ENCODE data around the gene FGGY.

Gene FGGY

DNA sequence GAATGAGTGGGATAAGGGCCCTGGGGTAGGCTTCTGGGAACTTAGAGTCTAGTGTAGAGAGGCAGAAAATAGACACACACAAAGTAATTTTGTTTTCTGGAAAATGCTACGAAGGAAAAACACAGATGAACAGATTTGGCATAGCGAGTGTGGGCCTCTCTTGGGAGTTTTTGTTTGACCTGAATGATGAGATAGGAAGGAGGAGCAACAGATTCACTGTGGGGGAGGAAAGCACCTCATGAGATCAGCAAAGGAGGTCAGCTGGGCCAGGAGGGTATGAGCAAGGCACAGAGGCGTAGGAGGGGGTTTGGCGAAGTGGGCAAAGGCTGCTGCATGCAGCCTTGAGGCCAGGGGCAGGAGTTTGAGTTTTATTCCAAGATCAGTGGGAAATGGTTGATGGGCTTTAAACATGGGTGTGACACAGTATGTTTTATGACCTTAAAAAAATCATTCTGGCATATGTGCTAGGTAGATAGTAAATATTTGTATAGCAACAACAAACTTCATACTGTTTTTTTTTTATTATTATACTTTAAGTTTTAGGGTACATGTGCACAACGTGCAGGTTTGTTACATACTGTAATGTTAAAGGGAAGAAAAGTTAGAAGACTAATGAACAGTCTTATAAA is 57.9 kb downstream of the FGGY start:
- Histone ChIP-seq H3K36me3 (ENCODE audit: insufficient read depth, low read length) (no peaks in the 10 kb centered on the region), H3K27ac (ENCODE audit: low read depth, low read length) (no peak overlapping the region), H3K27me3 (ENCODE audit: control insufficient read depth in 1 of 2, insufficient read depth in 2 of 2, low read length in 2 of 2) (no peaks in the 10 kb centered on the region), H3K9ac (ENCODE audit: low read length) (no peak overlapping the region), H3K9me3 (ENCODE audit: low read length) (no peaks in the 10 kb centered on the region), H3K4me1 (ENCODE audit: insufficient read depth, low read length) (peaks cover 46% of the 10 kb centered on the region), H3K4me3 (ENCODE audit: low read depth in 1 of 2, low read length in 2 of 2) (no peak overlapping the region)

DNA sequence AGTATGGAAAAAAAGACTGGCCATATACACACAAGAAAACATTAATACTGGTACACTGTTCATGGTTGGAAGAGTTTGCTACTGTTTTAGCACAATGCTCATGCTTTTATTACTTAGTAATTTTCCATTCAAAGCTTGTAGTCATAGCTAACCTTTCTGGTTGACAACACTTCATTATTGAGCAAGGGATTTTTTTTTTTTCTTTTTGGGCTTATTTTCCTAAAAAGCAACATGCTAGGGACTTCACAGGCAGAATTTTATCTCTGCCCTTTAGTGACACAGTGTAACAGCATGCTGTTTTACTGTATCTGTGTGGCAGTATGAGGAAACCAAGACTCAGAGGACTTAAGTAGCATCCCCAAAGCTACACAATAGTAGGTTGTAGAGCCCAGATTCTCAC is 58.5 kb downstream of the FGGY start:
- H3K9me3 ChIP-seq (ENCODE audit: low read length), result no peaks in the 10 kb centered on the region
- no peak overlapping the region for H3K4me3 ChIP-seq (ENCODE audit: low read depth in 1 of 2, low read length in 2 of 2)
- no peaks in the 10 kb centered on the region for H3K27me3 ChIP-seq (ENCODE audit: control insufficient read depth in 1 of 2, insufficient read depth in 2 of 2, low read length in 2 of 2)
- no peak overlapping the region for H3K27ac ChIP-seq (ENCODE audit: low read depth, low read length)
- no peaks in the 10 kb centered on the region for H3K36me3 ChIP-seq (ENCODE audit: insufficient read depth, low read length)
- H3K9ac ChIP-seq (ENCODE audit: low read length), result no peak overlapping the region
- peaks cover 46% of the 10 kb centered on the region for H3K4me1 ChIP-seq (ENCODE audit: insufficient read depth, low read length)

DNA sequence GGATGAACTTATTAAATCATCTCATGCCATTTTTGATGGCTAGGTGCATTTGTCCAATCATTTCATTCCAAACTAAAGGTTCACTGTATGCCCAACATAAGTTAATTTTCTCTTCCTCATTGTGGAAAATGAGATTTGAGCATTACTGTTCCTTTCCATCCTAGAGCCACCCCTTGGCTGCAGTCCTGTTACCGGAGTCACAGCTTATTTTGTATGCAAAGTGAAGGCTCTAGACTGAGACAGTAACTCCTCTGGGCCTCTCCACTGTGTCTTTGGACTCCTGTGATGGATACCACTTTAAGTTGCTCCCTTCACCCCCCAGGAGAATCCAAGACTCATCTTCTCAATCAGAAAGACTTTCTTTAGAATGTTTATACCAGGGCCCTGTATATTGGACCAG is 59.7 kb downstream of the FGGY start:
- Histone ChIP-seq H3K27me3 (ENCODE audit: control insufficient read depth in 1 of 2, insufficient read depth in 2 of 2, low read length in 2 of 2) (no peaks in the 10 kb centered on the region), H3K27ac (ENCODE audit: low read depth, low read length) (no peak overlapping the region), H3K4me3 (ENCODE audit: low read depth in 1 of 2, low read length in 2 of 2) (no peak overlapping the region), H3K36me3 (ENCODE audit: insufficient read depth, low read length) (no peaks in the 10 kb centered on the region), H3K9me3 (ENCODE audit: low read length) (no peaks in the 10 kb centered on the region), H3K9ac (ENCODE audit: low read length) (no peak overlapping the region), H3K4me1 (ENCODE audit: insufficient read depth, low read length) (peaks cover 46% of the 10 kb centered on the region)

DNA sequence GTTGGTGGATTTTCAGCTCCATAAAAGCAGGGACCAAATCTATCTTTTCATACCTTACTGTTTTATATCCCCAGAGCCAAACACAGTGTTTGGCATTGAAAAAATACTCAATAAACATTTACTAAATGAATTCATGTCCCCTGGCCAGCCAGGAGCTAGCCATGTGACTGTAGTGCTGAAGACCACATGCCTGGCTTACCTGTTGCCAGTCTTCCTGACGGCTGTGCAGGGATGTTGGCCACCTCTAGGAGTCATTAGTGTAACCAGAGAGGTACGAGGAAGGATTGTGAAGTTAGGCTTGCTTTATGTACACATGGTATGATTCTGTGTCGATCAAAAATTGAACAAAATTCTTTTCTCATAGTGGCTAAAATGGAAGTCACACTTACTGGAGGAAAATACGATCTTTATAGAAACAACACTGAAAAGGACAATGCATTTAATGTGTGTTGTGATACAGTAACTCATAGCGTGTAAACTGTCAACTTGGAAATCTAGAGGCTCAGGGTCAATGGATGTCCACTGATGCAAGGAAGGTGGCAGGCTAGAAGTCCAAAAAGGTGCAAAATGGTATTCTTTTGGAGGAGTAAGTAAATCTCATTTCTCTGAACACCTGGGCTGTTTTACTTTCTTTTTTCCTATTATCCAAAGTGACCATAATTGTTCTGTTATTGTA is 60.9 kb downstream of the FGGY start:
- Histone ChIP-seq H3K9ac (ENCODE audit: low read length) (no peak overlapping the region), H3K36me3 (ENCODE audit: insufficient read depth, low read length) (no peaks in the 10 kb centered on the region), H3K27me3 (ENCODE audit: control insufficient read depth in 1 of 2, insufficient read depth in 2 of 2, low read length in 2 of 2) (no peaks in the 10 kb centered on the region), H3K4me1 (ENCODE audit: insufficient read depth, low read length) (peaks cover 46% of the 10 kb centered on the region), H3K9me3 (ENCODE audit: low read length) (no peaks in the 10 kb centered on the region), H3K27ac (ENCODE audit: low read depth, low read length) (no peak overlapping the region), H3K4me3 (ENCODE audit: low read depth in 1 of 2, low read length in 2 of 2) (no peak overlapping the region)

DNA sequence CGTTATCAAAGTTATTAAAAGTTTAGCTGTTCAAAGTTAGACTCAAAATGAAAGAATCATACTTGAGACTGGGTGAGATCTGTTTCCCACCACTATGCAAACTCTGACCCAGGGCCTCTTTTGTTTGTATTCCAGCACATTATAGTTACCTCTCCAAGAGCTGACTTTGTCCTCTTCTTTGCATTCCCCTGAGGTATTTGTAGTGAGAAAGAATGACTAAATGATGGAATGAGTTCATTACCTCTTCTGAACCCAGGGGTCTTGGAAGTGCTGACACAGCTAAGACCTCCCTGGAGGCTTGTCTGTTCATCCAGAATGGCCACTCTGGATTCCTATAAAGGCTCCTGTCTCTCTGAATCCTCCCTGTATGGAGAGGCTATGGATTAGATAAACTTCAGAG is 62.4 kb downstream of the FGGY start:
- H3K27ac ChIP-seq (ENCODE audit: low read depth, low read length), result no peak overlapping the region
- no peak overlapping the region for H3K4me3 ChIP-seq (ENCODE audit: low read depth in 1 of 2, low read length in 2 of 2)
- no peaks in the 10 kb centered on the region for H3K9me3 ChIP-seq (ENCODE audit: low read length)
- H3K27me3 ChIP-seq (ENCODE audit: control insufficient read depth in 1 of 2, insufficient read depth in 2 of 2, low read length in 2 of 2), result no peaks in the 10 kb centered on the region
- H3K9ac ChIP-seq (ENCODE audit: low read length), result no peak overlapping the region
- no peaks in the 10 kb centered on the region for H3K36me3 ChIP-seq (ENCODE audit: insufficient read depth, low read length)
- peaks cover 33% of the 10 kb centered on the region for H3K4me1 ChIP-seq (ENCODE audit: insufficient read depth, low read length)

DNA sequence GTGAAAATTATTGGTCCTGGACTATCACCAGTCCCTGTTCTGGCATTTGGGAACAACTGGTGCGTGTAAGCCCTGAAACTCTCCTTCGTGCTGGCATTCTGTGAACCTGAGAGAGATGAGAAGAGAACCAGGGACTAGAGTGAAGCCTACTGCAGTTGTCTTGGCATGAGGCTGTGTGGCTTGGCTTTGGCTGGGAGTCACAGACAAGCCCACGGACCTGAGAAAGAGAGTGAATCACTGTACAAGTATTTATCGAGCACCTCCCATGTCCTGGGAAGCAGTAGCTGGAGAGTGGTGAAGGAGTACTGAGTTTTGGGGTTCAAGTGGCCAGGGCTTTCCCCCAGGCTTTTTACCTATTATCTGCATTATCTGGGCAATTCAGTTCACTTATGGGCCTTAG is 63.3 kb downstream of the FGGY start:
- Histone ChIP-seq H3K9me3 (ENCODE audit: low read length) (no peaks in the 10 kb centered on the region), H3K4me3 (ENCODE audit: low read depth in 1 of 2, low read length in 2 of 2) (no peak overlapping the region), H3K27me3 (ENCODE audit: control insufficient read depth in 1 of 2, insufficient read depth in 2 of 2, low read length in 2 of 2) (no peaks in the 10 kb centered on the region), H3K27ac (ENCODE audit: low read depth, low read length) (no peak overlapping the region), H3K36me3 (ENCODE audit: insufficient read depth, low read length) (no peaks in the 10 kb centered on the region), H3K9ac (ENCODE audit: low read length) (no peak overlapping the region), H3K4me1 (ENCODE audit: insufficient read depth, low read length) (peaks cover 32% of the 10 kb centered on the region)

DNA sequence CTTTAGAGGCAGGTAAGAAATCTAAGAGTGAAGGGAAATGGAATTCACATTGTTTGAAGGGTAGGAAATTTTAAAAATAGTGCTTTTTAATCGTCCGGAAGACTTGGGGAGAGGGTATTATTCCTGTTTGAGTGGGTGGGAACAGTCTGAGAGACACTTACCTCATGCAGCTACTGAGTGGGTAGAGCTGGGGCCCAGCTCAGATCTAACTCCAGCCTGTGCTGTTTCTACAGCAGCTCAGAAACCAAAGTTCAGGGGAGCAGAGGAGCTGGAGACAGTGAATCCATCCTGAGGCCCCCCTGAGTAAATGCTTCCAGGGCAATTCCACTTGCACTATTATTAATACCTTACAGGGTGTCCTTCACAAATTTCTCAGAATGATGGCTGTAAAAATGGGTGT is 63.8 kb downstream of the FGGY start:
- H3K4me3 ChIP-seq (ENCODE audit: low read depth in 1 of 2, low read length in 2 of 2), result no peak overlapping the region
- no peaks in the 10 kb centered on the region for H3K9me3 ChIP-seq (ENCODE audit: low read length)
- H3K9ac ChIP-seq (ENCODE audit: low read length), result no peak overlapping the region
- H3K36me3 ChIP-seq (ENCODE audit: insufficient read depth, low read length), result no peaks in the 10 kb centered on the region
- H3K27me3 ChIP-seq (ENCODE audit: control insufficient read depth in 1 of 2, insufficient read depth in 2 of 2, low read length in 2 of 2), result no peaks in the 10 kb centered on the region
- H3K27ac ChIP-seq (ENCODE audit: low read depth, low read length), result no peak overlapping the region
- H3K4me1 ChIP-seq (ENCODE audit: insufficient read depth, low read length), result peaks cover 28% of the 10 kb centered on the region

DNA sequence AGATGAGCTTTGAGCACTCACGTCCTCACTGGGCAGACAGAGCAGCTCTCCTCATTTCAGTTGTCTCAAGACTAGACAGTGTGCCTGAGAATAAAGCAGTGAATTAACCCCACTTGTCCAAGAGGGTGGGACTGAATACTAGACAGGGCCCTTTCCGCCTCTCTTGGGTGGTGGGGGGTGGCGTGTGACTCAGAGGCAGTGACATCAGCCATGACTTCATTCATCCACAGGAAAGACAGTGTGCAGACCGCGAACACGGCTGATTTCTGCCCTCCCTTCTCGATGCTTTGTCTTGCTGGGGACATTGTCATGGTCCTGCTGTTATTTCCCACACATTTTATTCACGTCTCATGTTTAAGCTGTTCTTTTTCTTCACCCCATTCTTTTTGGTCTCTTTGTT is 64.9 kb downstream of the FGGY start:
- Histone ChIP-seq H3K27me3 (ENCODE audit: control insufficient read depth in 1 of 2, insufficient read depth in 2 of 2, low read length in 2 of 2) (no peaks in the 10 kb centered on the region), H3K4me1 (ENCODE audit: insufficient read depth, low read length) (peaks cover 21% of the 10 kb centered on the region), H3K9ac (ENCODE audit: low read length) (no peak overlapping the region), H3K9me3 (ENCODE audit: low read length) (no peaks in the 10 kb centered on the region), H3K4me3 (ENCODE audit: low read depth in 1 of 2, low read length in 2 of 2) (no peak overlapping the region), H3K36me3 (ENCODE audit: insufficient read depth, low read length) (no peaks in the 10 kb centered on the region), H3K27ac (ENCODE audit: low read depth, low read length) (no peak overlapping the region)

DNA sequence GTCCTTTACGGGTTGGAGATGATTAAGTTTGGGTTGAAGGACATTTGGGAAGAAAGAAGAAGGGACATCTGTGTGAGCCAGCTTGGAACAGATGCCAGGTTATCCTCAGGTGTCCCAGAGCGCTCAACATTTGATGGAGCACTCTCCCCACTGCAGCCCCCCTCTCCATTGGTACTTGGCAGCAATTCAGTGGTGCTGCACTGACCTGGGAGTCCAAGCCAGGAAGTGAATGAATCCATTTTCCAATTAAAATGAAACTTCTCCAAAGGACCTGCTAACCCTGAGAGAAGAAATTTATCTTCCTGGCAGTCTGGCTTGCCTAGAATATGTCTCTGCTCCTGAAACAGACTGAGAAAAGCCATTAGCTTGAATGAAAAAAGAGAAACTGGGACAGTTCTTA is 67.1 kb downstream of the FGGY start:
- Histone ChIP-seq H3K9me3 (ENCODE audit: low read length) (no peaks in the 10 kb centered on the region), H3K4me1 (ENCODE audit: insufficient read depth, low read length) (peaks cover 20% of the 10 kb centered on the region), H3K4me3 (ENCODE audit: low read depth in 1 of 2, low read length in 2 of 2) (no peak overlapping the region), H3K36me3 (ENCODE audit: insufficient read depth, low read length) (no peaks in the 10 kb centered on the region), H3K27me3 (ENCODE audit: control insufficient read depth in 1 of 2, insufficient read depth in 2 of 2, low read length in 2 of 2) (no peaks in the 10 kb centered on the region), H3K9ac (ENCODE audit: low read length) (no peak overlapping the region), H3K27ac (ENCODE audit: low read depth, low read length) (no peak overlapping the region)

DNA sequence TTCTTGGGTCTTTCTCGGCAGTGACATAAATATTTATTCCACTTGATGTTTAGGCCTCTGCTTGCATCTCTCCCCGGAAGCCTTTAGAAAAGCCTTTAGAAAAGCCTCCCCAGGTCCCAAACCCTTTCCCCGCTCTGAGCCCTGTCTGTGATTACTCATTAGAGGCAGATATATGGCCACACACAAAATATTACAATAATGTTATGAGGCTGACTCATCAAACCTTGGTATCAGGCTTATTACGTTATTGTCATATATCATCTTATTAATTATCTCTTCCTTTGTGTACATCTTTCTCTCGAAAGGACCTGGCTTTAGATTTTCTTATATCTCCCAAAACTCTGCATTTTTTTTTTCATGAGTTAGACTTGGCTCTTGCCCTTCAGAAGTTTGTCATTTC is 69.5 kb downstream of the FGGY start:
- Histone ChIP-seq H3K4me1 (ENCODE audit: insufficient read depth, low read length) (peaks cover 20% of the 10 kb centered on the region), H3K9ac (ENCODE audit: low read length) (no peak overlapping the region), H3K36me3 (ENCODE audit: insufficient read depth, low read length) (no peaks in the 10 kb centered on the region), H3K9me3 (ENCODE audit: low read length) (no peaks in the 10 kb centered on the region), H3K4me3 (ENCODE audit: low read depth in 1 of 2, low read length in 2 of 2) (no peak overlapping the region), H3K27me3 (ENCODE audit: control insufficient read depth in 1 of 2, insufficient read depth in 2 of 2, low read length in 2 of 2) (no peaks in the 10 kb centered on the region), H3K27ac (ENCODE audit: low read depth, low read length) (no peak overlapping the region)

DNA sequence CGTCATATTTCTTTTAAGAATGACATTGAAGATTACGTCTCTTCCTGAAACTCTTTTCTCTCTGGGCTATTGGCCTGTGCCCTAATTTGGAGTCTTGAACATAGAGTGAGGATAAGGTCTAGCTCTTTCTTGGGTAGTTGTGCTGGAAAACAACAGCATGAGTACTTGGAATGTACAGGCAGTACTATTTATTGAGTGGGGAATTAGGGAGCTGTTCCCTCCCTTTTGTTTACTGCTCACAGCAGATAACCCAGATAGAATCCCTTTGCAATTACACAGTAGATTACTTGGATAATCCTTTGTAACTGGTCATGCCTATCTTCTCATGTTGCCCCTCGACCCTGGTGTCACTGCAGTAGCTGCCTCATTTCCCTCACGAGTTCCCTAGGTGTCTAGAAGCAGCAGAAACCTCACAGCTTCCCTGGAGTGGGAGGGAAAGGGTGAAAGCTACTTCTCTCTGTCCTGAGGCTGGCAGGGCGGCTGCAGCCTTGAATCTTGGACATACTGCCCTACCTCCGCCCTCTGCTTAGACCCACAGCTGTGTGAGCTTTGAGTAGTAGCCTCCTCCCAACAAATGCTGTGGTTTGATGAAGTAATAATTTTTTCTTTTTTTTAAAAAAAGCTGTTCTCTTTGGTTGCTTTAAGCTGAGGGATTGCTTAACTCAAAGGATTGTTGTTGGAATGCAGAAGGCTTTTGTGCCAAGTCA is 70.6 kb downstream of the FGGY start:
- Histone ChIP-seq H3K9me3 (ENCODE audit: low read length) (no peaks in the 10 kb centered on the region), H3K4me1 (ENCODE audit: insufficient read depth, low read length) (peaks cover 20% of the 10 kb centered on the region), H3K27me3 (ENCODE audit: control insufficient read depth in 1 of 2, insufficient read depth in 2 of 2, low read length in 2 of 2) (no peaks in the 10 kb centered on the region), H3K4me3 (ENCODE audit: low read depth in 1 of 2, low read length in 2 of 2) (no peak overlapping the region), H3K27ac (ENCODE audit: low read depth, low read length) (no peak overlapping the region), H3K36me3 (ENCODE audit: insufficient read depth, low read length) (no peaks in the 10 kb centered on the region), H3K9ac (ENCODE audit: low read length) (no peak overlapping the region)

Measured in muscle layer of colon (tissue), 2 donors.